ENCODE measurements around the gene NCAPH2. TPM values are rescaled to one million over a fixed set of nuclear protein-coding genes. Genes with fewer than 3 reads are reported as not detected.

Gene NCAPH2
- total RNA-seq, 4 donors from 2014 or later = 34.8 to 45.0 (median 42.1) TPM

DNA sequence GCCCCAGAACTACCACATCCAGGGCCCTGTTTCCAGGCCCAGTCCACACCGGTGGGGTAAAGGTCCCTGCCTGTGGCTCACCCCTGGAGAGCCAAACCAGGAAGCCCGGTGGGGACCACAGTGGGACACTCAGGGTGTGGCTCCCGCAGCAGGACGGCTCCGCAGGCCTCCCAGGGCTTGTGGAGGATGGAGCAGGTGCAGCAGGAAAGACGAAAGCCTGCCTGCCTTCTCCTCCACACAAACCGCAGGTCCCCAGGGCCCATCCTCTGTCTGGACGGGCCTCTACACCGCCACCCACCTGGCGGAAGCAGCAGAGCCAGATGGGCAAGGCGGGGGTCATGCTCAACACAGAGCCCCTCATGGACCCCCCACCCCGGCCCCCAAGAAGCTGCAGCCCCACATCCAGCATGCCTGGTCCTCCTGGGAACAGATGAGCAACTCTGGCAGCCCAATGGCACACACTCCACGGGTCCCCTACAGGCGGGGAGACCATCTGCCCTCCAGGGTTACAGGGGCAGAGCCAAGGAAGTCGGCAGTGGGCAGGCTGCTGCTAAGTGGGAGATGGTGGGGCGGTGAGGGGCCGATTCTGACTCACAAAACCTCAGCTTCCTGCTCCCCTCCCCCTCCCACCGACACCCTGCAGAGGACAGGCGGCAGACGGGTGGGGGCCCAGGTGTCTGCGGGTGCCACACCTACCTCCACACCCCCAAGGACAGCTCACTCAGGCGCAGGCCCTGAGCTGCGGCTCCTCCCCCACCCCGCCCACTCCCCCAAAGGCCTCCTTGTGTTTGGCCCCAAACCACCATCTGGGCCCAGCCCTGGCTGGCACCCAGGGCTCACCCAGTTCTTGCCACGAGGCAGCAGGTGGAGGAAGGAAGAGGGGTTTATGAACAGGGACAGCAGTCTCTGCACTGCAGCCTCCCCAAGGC, 38.4 kb upstream of the NCAPH2 start:
- Histone ChIP-seq H3K9me3 (no peaks in the 10 kb centered on the region), H3K4me1 (peaks cover 0 to 61% (median 43%) of the 10 kb centered on the region in 3 donors), H3K27me3 (no peaks in the 10 kb centered on the region), H3K4me3 (no peak overlapping the region), H3K36me3 (peaks cover 0 to 46% of the 10 kb centered on the region in 2 donors), H3K27ac (no peak overlapping the region)
- no peak for ATAC-seq
- TF ChIP-seq EP300 (IDR thresholded peaks at IDR 0.05) (no peak), POLR2A (IDR thresholded peaks at IDR 0.05) (no peak), POLR2AphosphoS5 (IDR thresholded peaks at IDR 0.05) (no peak)
- TF ChIP-seq, protein P1, sequence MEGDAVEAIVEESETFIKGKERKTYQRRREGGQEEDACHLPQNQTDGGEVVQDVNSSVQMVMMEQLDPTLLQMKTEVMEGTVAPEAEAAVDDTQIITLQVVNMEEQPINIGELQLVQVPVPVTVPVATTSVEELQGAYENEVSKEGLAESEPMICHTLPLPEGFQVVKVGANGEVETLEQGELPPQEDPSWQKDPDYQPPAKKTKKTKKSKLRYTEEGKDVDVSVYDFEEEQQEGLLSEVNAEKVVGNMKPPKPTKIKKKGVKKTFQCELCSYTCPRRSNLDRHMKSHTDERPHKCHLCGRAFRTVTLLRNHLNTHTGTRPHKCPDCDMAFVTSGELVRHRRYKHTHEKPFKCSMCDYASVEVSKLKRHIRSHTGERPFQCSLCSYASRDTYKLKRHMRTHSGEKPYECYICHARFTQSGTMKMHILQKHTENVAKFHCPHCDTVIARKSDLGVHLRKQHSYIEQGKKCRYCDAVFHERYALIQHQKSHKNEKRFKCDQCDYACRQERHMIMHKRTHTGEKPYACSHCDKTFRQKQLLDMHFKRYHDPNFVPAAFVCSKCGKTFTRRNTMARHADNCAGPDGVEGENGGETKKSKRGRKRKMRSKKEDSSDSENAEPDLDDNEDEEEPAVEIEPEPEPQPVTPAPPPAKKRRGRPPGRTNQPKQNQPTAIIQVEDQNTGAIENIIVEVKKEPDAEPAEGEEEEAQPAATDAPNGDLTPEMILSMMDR (IDR thresholded peaks at IDR 0.05) = no peak
- no CpG with 5 or more reads among the region's 25 CpGs for WGBS, 2 donors (ENCODE audit: low coverage in 1 of 2)

DNA sequence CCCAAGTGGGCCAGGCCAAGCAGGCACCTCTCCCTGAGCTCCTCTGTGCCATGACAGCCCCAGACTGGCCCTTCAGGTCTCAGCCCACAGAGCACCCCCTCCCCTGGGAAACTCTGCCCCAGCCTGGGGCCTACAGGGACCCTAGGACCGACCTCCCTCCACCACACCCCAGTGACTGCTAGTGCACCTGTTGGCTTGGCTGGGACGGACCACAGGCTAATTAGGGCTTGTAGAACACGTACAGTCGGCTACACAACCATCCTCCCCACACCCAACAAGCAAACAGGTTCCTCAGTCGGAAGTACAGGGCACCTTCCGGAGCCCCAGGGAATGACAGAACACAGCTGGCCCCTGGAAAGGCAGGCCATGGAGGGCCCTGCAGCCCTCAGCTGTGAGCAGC, 37.5 kb upstream of the NCAPH2 start:
- H3K27ac ChIP-seq = peak overlapping the region in 1 of 4 donors; percentile 24
- peaks cover 0 to 66% (median 47%) of the 10 kb centered on the region in 3 donors for H3K4me1 ChIP-seq
- no CpG with 5 or more reads among the region's 6 CpGs for WGBS, 2 donors (ENCODE audit: low coverage in 1 of 2)
- no peaks in the 10 kb centered on the region for H3K27me3 ChIP-seq
- TF ChIP-seq POLR2AphosphoS5 (IDR thresholded peaks at IDR 0.05) (no peak), EP300 (IDR thresholded peaks at IDR 0.05) (no peak), POLR2A (IDR thresholded peaks at IDR 0.05) (no peak)
- TF ChIP-seq, protein P1 (IDR thresholded peaks at IDR 0.05) = no peak
- H3K36me3 ChIP-seq = peaks cover 0 to 37% of the 10 kb centered on the region in 2 donors
- no peaks in the 10 kb centered on the region for H3K9me3 ChIP-seq
- no peak overlapping the region for H3K4me3 ChIP-seq
- no peak for ATAC-seq

DNA sequence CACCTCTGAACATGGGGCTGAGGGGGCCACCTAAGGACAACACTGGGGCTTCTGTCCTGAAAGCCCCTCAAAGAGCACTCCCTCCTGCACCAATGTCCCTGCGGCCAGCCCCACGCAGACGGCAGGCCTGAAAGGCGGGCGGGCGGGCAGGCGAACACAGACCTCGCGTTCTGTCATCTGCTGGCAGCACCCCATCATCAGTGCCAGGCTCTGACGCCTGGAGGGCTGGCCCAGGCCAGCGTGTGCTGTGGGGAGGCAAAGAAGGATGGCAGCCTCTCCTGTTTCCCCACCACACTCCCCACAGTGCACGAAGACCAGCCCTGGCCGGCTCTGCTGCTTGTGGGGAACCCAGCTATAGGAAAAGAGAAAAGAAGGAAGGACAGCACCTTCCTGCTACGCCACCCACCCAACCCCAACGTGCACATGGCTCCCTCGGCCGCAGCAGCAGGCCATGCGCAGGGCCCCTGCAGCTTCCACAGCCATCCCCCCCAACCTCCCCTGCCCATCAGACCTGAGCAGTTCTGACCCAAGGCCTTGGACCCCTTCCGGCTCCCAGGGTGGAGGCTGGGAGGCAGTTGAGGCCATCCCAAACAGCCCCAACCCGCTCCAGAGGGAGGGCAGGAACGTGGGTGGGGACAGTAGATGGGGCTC, 36.7 kb upstream of the NCAPH2 start:
- no peak overlapping the region for H3K4me3 ChIP-seq
- H3K4me1 ChIP-seq = peaks cover 0 to 69% (median 48%) of the 10 kb centered on the region in 3 donors
- no peak for ATAC-seq
- WGBS, 2 donors (ENCODE audit: low coverage in 1 of 2) = no CpG with 5 or more reads among the region's 21 CpGs
- H3K27ac ChIP-seq = no peak overlapping the region
- H3K27me3 ChIP-seq = no peaks in the 10 kb centered on the region
- no peaks in the 10 kb centered on the region for H3K9me3 ChIP-seq
- peaks cover 0 to 29% of the 10 kb centered on the region in 2 donors for H3K36me3 ChIP-seq
- TF ChIP-seq, protein P1 (IDR thresholded peaks at IDR 0.05) = no peak
- TF ChIP-seq POLR2AphosphoS5 (IDR thresholded peaks at IDR 0.05) (no peak), POLR2A (IDR thresholded peaks at IDR 0.05) (no peak), EP300 (IDR thresholded peaks at IDR 0.05) (no peak)

DNA sequence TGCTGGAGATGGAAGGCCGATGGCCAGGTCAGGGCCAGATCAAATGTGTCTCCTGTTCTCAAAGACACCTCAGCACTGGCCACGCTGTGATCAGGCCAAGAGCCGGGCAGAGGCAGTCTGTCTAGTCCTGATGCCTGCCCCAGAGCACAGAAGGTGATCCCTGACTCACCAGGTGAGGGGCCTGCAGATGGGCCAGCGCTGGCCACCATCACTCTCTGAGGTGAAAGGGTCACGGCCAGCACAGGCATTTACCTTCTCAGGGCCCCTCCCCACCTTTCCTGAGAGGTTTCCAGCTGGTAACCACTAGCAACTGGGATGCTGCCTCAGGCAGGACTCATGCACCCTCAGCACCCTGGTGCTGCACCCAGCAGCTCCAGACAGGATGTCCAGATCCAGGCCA, 36.1 kb upstream of the NCAPH2 start:
- H3K27ac ChIP-seq = no peak overlapping the region
- H3K36me3 ChIP-seq = peaks cover 0 to 22% of the 10 kb centered on the region in 2 donors
- TF ChIP-seq POLR2AphosphoS5 (IDR thresholded peaks at IDR 0.05) = no peak
- TF ChIP-seq POLR2A (IDR thresholded peaks at IDR 0.05) = no peak
- TF ChIP-seq, protein P1 (IDR thresholded peaks at IDR 0.05) = no peak
- no peak for TF ChIP-seq EP300 (IDR thresholded peaks at IDR 0.05)
- WGBS, 2 donors (ENCODE audit: low coverage in 1 of 2) = no CpG with 5 or more reads among the region's 5 CpGs
- H3K9me3 ChIP-seq = no peaks in the 10 kb centered on the region
- peaks cover 0 to 69% (median 48%) of the 10 kb centered on the region in 3 donors for H3K4me1 ChIP-seq
- no peak for ATAC-seq
- no peak overlapping the region for H3K4me3 ChIP-seq
- no peaks in the 10 kb centered on the region for H3K27me3 ChIP-seq

All from gastroesophageal sphincter (tissue), 4 donors.